Activated naive CD8-positive, alpha-beta T cell treated with anti-CD3 and anti-CD28 coated beads, Interleukin-2, amount 50 U/mL, for 16 hours (primary cell): ENCODE measurements around the gene ADAP2.
A peak's percentile ranks its signal among the peaks of the same experiment; 100 is the strongest.
"Not testable (repeated sequence)": the region's sequence is repeated elsewhere in the genome, so short reads cannot be mapped to it uniquely, and the experiment has no call there.

Experiments
- DNase-seq: peaks from one replicate; pipeline ENCODE4 v3.0.0-alpha.2; 2020; ENCODE audit warnings: low read depth, low spot score

ADAP2 gene

GRCh38 chr17:30921544-30922196, at the start of gene ADAP2:
Gene ADAP2, plus strand, starts transcription at chr17:30921945. Its CDS starts 70 bp downstream, at chr17:30922015.
- no peak for DNase-seq

GRCh38 chr17:30886187-30886586, 35.6 kb upstream of the ADAP2 start:
- DNase-seq, result no peak

- DNase-seq, result no peak
Measured at GRCh38 chr17:30894236-30894635, 27.5 kb upstream of the ADAP2 start.

GRCh38 chr17:30897311-30897710, 24.4 kb upstream of the ADAP2 start:
- no peak for DNase-seq

- DNase-seq, result no peak
Measured at GRCh38 chr17:30905742-30906100, 16.0 kb upstream of the ADAP2 start.

GRCh38 chr17:30906101-30906911, 15.4 kb upstream of the ADAP2 start, which contains the start of gene TEFM:
Gene TEFM, minus strand, starts transcription at chr17:30906238. Its CDS starts 40 bp downstream, at chr17:30906198.
- DNase-seq, result peak; percentile 79

- DNase-seq, result no peak
Measured at GRCh38 chr17:30908717-30909420, 12.9 kb upstream of the ADAP2 start.

GRCh38 chr17:30910151-30910550, 11.6 kb upstream of the ADAP2 start:
- DNase-seq, result not testable (repeated sequence)

- no peak for DNase-seq
Measured at GRCh38 chr17:30913955-30914354, 7.8 kb upstream of the ADAP2 start.

- DNase-seq, result no peak
Measured at GRCh38 chr17:30915833-30916611, 5.7 kb upstream of the ADAP2 start.

- no peak for DNase-seq
Measured at GRCh38 chr17:30917050-30917449, 4.7 kb upstream of the ADAP2 start.

- DNase-seq, result no peak
Measured at GRCh38 chr17:30920282-30920681, 1.5 kb upstream of the ADAP2 start.

GRCh38 chr17:30920683-30921543, 832 bp upstream of the ADAP2 start:
- no peak for DNase-seq

GRCh38 chr17:30922235-30923030, 688 bp downstream of the ADAP2 start:
- no peak for DNase-seq

GRCh38 chr17:30924341-30924740, 2.6 kb downstream of the ADAP2 start:
- DNase-seq, result no peak

- DNase-seq, result no peak
Measured at GRCh38 chr17:30926516-30926915, 4.8 kb downstream of the ADAP2 start.

GRCh38 chr17:30927756-30928155, 6.0 kb downstream of the ADAP2 start:
- DNase-seq, result no peak

- no peak for DNase-seq
Measured at GRCh38 chr17:30928584-30928983, 6.8 kb downstream of the ADAP2 start.

- no peak for DNase-seq
Measured at GRCh38 chr17:30929081-30929633, 7.4 kb downstream of the ADAP2 start.

GRCh38 chr17:30929861-30930260, 8.1 kb downstream of the ADAP2 start:
- not testable (repeated sequence) for DNase-seq
